Fibroblast of the aortic adventitia (primary cell): Measurements from ENCODE around the gene ARHGAP4. TPM values are rescaled to one million over a fixed set of nuclear protein-coding genes. Genes with fewer than 3 reads are reported as not detected.
A peak's percentile ranks its signal among the peaks of the same experiment; 100 is the strongest.

ENCODE experiments used
- DNase-seq: peaks from one replicate; pipeline ENCODE4 v3.0.0-alpha.2; 2010; ENCODE audit warnings: low read depth
- H3K4me3 ChIP-seq: 2 replicates; pipeline ENCODE4 v1.5.1; 2011; ENCODE audit warnings: low read depth, mild to moderate bottlenecking, control low read depth, low read length, moderate library complexity
- total RNA-seq: library from RNA; depleted of rRNA; stranded (reverse); fragments of >200 nt; gene quantifications from 2 replicates; pipeline ENCODE4 v1.2.3, GENCODE V29; 2012; ENCODE audit warnings: low replicate concordance
- TF ChIP-seq, protein P1 (sequence below): IDR thresholded peaks from 2 replicates; pipeline ENCODE4 v1.5.1; 2011; ENCODE audit warnings: mild to moderate bottlenecking, low read length, control low read depth, inconsistent platforms; ENCODE audit not compliant: insufficient read depth

Gene ARHGAP4
- total RNA-seq, 1 donor, result 0.27 TPM

DNA sequence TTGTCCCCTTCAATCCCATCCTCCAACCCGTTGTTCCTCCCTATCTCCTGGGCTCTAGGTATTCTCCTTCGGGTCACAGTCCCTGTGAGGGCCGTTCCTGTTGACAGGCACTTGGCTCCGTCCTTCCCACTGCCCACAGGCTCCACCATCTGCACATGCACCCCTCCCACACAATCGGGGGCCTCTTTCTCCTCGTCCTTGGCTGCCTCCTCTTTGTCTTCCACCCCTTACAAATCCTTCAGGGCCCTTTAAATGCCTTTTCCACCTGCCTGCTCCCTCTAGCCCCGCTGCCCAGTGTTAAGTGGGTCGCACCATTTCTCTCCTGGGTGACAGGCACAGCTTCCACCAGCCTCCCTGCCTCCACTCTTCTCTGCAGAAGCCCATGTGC is 24.3 kb downstream of the ARHGAP4 start:
- no peak overlapping the region for H3K4me3 ChIP-seq
- TF ChIP-seq, protein P1, sequence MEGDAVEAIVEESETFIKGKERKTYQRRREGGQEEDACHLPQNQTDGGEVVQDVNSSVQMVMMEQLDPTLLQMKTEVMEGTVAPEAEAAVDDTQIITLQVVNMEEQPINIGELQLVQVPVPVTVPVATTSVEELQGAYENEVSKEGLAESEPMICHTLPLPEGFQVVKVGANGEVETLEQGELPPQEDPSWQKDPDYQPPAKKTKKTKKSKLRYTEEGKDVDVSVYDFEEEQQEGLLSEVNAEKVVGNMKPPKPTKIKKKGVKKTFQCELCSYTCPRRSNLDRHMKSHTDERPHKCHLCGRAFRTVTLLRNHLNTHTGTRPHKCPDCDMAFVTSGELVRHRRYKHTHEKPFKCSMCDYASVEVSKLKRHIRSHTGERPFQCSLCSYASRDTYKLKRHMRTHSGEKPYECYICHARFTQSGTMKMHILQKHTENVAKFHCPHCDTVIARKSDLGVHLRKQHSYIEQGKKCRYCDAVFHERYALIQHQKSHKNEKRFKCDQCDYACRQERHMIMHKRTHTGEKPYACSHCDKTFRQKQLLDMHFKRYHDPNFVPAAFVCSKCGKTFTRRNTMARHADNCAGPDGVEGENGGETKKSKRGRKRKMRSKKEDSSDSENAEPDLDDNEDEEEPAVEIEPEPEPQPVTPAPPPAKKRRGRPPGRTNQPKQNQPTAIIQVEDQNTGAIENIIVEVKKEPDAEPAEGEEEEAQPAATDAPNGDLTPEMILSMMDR, result no peak
- no peak for DNase-seq

DNA sequence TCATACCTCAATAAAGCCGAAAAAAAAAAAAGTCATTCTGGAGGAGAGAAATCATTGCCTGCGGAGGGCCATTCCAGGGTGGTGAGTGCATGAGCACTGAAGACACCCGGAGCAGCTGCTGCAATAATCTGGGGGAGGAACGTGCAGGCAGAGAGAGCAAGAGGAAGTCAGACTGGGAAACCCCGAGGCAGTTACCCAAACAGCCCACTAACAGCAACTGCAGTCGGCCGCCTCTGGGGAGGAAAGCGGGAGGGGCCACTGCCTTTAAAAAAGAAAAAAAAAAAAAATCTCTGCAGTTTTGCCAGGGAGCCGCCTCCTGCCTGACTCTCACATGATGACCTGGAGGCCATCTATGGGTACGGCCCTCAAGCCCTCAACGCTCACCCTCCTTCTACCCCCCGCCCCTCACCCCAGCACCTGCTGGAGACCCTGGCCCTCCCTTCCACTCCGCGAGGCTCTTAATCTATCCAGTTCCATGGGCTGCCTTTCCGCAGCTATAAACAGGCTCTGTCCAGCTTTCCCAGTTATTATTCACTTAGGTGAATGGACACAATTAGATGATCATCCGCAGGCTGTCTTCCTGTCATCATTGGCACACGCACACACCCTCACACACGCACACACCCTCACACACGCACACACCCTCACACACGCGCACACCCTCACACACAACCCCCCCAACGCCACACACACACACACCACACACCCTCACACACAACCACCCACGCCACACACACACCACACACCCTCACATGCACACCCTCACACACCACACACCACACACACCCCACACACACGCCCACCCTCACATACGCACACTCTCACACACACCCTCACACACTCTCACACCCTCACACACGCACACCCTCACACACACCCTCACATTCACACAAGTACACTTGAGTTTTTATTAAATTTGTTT is 25.0 kb downstream of the ARHGAP4 start:
- H3K4me3 ChIP-seq, result no peak overlapping the region
- TF ChIP-seq, protein P1, result no peak
- DNase-seq, result peak; percentile 75

DNA sequence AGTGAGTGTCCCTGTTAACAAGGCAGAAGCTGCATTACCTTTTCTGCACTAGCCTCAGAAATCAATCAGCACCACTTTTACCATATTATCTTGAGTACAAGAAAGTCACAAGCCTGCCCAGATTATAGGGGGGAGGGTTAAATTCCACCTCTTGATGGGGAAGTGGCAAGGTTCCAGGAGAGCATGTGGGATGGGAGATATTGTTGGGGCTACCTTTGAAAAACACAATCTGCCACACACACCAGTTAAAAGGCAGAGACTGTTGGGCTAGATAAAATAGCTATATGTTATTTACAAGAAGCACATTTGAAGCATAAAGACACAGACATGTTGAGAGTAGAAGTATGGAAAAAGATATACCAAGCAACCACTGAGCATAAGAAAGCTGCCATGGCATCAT is 28.2 kb downstream of the ARHGAP4 start:
- no peak for DNase-seq
- no peak overlapping the region for H3K4me3 ChIP-seq
- TF ChIP-seq, protein P1, result no peak

DNA sequence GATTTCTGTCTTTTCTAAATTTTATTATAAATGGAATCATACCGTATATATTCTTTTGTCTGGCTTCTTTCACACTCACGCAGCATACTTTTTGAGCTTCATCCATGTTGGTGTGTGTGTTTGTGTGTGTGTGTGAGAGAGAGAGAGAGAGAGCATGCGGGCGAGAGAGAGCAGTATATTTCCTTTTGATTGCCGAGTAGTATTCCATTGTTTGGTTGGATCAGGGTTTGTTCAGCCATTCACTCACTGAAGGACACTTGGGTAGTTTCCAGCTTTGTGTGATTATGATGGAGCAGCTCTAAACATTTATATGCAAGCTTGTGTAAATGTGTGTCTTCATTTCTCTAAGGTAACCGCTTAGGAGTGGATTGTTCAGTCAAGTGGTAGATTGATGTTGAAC is 36.9 kb downstream of the ARHGAP4 start:
- TF ChIP-seq, protein P1, result no peak
- DNase-seq, result no peak
- H3K4me3 ChIP-seq, result no peak overlapping the region

DNA sequence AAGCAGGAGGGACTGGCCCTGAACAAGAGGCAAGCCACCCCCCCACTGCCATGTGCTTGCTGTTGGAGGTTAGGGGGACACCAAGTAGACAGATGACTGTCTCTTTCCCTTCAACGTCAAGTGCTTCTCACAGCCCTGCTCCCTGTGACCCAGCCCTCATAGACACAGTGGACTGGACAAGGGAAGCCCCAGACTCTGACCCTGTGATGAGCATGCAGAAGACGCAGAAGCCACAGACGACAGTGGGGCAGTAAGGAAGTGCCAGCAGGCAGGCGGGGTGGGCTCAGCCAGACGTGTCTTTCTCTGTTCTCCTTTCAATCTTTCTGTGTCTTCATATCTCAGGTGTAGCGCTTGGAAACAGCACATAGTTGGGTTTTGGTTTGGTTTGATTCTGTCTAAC is 37.7 kb downstream of the ARHGAP4 start:
- no peak overlapping the region for H3K4me3 ChIP-seq
- TF ChIP-seq, protein P1, result no peak
- DNase-seq, result no peak

DNA sequence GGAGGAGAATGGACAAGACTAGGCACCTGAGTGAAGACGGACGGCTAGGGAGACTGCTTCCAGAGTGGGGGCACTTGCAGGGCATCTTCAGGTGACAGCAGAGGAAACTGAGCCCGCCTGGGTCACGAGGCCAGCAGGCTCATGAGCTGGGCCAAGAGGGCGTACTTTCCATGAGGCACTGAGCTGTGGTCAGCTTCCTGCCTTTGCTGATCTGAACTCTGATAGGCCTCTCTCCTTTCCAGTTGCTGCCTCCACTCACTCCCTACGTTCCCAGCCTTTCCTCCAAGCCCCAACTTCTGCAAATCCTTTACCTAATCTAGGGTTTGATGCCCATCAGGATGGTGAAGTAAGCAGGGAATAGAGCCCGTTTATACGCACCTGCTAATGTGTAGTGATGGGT is 38.7 kb downstream of the ARHGAP4 start:
- TF ChIP-seq, protein P1, result no peak
- no peak for DNase-seq
- no peak overlapping the region for H3K4me3 ChIP-seq
